OCI-LY1 (cell line): ENCODE measurements around the gene DENND4A.

Experiments used
- CTCF ChIP-seq: fragments of 200-600 bp; sonication (generic), shearing (Covaris generic); IDR thresholded peaks from 2 replicates; pipeline ENCODE4 v1.5.1; 2017; ENCODE audit warnings: mild to moderate bottlenecking, antibody characterized with exemption, low read length, moderate library complexity, mixed read lengths
- EZH2 ChIP-seq: fragments of 200-600 bp; sonication (generic), shearing (Covaris generic); IDR thresholded peaks from 2 replicates; pipeline ENCODE4 v1.8.0; 2017; ENCODE audit warnings: borderline replicate concordance, mixed run types, mild to moderate bottlenecking, antibody characterized with exemption, low read length, moderate library complexity, mixed read lengths

GRCh38 chr15:65796610-65797078 is 4.6 kb upstream of the DENND4A start:
- no peak for TF ChIP-seq CTCF
- no peak for TF ChIP-seq EZH2
